C4-2B (cell line): ENCODE results near the gene CNTN5.

Source experiments
- ZFX ChIP-seq: fragments of 450-650 bp; IDR thresholded peaks from 2 replicates; pipeline ENCODE4 v1.6.1; 2017
- TF ChIP-seq, protein P1 (sequence below): fragments of 450-650 bp; conservative IDR thresholded peaks from 2 replicates; pipeline ENCODE4 v1.5.1; 2017; ENCODE audit warnings: mild to moderate bottlenecking

DNA sequence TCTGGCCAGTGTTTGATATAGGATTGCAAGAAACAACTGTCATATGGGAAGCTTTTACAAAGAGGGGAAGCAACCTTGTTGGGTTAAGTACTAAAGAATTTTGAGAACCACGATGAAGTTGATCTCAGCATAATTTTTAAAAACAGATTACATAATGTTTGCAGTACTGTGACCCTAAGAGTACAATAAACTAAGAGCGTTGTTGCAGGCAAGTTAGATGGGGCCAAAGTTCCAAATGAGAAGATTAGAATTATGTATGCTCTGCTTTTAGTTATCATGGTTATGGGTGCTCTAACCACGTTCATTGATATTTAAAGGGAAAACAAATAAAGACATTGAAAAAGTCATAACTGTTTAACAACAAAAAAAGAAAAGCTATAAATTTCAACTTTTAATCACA is 177.5 kb downstream of the CNTN5 start:
- TF ChIP-seq, protein P1, sequence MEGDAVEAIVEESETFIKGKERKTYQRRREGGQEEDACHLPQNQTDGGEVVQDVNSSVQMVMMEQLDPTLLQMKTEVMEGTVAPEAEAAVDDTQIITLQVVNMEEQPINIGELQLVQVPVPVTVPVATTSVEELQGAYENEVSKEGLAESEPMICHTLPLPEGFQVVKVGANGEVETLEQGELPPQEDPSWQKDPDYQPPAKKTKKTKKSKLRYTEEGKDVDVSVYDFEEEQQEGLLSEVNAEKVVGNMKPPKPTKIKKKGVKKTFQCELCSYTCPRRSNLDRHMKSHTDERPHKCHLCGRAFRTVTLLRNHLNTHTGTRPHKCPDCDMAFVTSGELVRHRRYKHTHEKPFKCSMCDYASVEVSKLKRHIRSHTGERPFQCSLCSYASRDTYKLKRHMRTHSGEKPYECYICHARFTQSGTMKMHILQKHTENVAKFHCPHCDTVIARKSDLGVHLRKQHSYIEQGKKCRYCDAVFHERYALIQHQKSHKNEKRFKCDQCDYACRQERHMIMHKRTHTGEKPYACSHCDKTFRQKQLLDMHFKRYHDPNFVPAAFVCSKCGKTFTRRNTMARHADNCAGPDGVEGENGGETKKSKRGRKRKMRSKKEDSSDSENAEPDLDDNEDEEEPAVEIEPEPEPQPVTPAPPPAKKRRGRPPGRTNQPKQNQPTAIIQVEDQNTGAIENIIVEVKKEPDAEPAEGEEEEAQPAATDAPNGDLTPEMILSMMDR: no peak
- no peak for TF ChIP-seq ZFX
